Activated CD4-positive, alpha-beta T cell treated with anti-CD3 and anti-CD28 coated beads for 48 hours (primary cell): ENCODE data around the gene KCNK13.
"Not testable (repeated sequence)": the region's sequence is repeated elsewhere in the genome, so short reads cannot be mapped to it uniquely, and the experiment has no call there.

Experiments used
- DNase-seq: peaks from one replicate; pipeline ENCODE4 v3.0.0-alpha.2; 2020

KCNK13 gene

GRCh38 chr14:90062127-90062794 lies 467 bp downstream of the KCNK13 start:
- peak; percentile 12 for DNase-seq

GRCh38 chr14:90062822-90063539 lies 1.2 kb downstream of the KCNK13 start:
- no peak for DNase-seq

DNA sequence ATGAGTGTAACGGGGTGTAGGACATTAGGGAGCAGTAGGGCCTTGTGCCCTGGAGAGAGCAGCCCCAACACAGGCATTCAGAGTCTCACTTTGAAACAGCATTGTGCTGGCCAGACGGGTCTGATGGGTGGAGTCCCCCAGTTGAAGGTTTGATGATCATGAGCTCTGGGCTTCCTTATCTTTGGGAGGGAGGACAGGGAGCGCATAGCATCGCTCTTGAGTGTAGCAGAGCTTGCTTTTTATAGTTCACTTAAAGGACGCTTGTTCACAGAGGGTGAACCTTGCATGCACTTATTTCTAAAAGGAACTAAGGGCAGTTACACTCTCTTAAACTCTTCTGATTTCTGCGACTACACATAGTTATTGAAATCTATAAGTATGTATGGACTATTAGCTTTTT lies 10.6 kb downstream of the KCNK13 start:
- no peak for DNase-seq

- DNase-seq = no peak
Observed at GRCh38 chr14:90079576-90079975, 17.8 kb downstream of the KCNK13 start.

DNA sequence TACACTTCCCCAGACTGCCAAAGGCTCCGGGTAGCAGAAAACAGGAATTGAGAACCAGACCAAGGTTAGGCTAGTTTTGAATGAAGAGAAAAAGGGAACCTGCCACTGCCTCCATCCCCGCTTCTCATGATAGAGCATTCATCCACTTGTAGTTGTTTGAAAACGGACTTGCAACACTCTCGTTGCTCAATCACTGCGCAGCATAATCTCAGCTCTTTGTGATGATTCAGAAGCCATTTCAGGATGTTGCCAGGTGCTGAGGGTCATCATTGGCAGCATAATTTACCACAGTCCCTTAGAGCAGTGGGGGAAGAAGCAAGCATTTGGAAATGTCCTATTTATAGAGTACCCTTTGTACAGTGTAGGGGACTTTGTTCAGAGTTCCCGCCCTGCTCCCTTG lies 25.6 kb downstream of the KCNK13 start:
- no peak for DNase-seq

DNA sequence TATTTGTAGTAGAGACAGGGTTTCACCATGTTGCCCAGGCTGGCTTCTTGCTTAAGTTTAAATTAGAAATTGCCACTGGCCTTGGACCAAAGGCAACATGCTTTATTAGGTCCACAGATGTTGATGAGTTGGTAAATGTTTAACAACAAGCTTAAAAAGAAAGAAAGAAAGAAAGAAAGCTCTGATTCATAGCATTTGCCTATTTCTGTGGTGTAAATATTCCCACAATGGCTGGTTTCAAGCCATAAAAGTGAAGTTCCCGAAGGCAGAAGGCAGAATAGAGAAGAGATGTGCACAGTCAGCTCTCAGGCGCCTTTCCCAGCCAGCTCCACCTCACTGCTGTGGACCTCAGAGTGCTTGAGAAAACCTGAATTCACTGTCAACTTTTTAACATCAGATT lies 26.4 kb downstream of the KCNK13 start:
- DNase-seq = no peak

- not testable (repeated sequence) for DNase-seq
Observed at GRCh38 chr14:90089486-90089885, 27.7 kb downstream of the KCNK13 start.

- DNase-seq = no peak
Observed at GRCh38 chr14:90091393-90091792, 29.6 kb downstream of the KCNK13 start.

DNA sequence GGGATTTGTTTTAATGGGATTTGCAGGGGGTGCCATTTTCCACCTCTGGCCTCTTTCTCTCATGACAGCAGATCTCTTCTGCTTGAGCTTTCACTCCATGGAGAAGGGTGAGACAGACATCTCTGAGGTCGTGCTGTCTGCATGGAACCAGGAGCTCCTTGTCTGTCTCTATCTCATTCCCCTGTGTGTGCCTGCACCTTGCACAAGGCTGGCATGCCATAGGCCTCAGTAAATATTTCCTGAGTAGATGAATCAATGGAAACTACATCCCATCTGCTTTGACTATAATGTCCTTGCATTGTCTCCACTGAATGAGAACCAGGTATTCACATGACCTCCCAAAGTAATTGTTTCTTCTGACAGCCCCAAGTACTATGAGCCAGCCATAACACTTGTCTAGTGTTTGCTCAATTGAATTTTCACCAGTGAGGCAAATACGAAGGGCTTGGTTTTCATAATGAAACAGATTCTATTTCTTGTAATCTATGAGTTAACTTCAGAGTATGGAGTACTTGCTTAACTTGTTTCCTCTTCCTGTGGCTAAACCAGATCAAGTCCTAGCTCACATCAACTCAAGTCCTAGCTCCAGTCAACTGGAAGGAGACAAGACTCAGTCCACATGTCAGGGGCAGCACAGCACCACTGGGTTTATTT lies 32.3 kb downstream of the KCNK13 start:
- no peak for DNase-seq

DNA sequence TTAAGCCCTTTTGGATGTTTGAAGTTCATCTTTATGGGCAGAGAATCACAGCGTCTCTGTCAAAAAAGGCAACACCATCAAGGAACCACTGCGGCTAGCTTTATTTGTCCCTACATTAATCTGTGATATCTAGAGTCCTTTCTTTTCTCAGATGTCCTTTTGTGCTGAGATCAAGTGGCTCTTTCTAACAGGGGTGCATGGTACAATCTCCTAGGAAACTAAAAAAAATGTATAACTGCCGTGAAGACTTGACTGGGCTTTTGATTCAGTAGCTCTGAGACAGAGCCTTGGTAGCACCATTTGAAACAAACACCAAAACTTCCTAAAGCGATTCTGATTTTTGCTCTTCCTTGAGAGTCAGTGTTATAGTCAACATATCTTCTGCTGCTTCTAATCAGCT lies 33.3 kb downstream of the KCNK13 start:
- DNase-seq = no peak

DNA sequence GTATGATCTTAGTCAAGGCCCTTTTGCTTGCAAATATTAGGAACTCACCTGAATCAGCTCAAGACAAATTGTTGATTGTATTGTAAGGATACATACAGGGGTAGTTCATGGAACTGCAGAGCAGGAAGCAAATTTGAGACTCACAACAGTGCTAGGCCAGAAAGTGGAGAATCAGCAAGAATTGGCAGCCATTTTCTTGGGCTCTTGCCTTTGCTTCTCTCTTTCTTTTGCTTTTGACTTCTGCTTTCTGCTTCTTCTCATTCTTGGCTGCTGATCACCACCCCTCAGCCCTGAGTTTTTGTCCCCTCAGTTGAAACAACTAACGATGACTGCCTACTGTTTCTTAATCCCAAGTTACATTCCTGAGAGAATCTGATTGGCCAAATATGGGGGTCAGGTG lies 34.8 kb downstream of the KCNK13 start:
- no peak for DNase-seq

DNA sequence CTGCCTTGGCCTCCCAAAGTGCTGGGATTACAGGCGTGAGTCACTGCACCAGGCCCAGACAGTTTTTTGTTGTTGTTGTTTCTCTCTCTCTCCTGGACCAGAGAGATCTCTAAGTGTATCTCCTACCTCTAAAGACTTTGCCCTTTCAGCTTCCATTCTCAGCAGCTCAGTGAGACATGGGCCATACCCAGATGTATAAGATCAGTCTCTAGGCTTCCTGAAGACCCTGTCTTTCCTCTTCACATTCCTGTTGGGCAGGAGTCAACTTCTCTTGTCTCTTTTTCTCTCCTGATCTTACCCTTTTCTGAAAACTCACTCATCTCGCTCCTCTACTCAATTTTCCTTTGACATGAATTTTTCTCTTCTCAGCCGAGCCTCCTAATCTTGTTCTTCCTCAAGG lies 42.0 kb downstream of the KCNK13 start:
- DNase-seq = no peak

DNA sequence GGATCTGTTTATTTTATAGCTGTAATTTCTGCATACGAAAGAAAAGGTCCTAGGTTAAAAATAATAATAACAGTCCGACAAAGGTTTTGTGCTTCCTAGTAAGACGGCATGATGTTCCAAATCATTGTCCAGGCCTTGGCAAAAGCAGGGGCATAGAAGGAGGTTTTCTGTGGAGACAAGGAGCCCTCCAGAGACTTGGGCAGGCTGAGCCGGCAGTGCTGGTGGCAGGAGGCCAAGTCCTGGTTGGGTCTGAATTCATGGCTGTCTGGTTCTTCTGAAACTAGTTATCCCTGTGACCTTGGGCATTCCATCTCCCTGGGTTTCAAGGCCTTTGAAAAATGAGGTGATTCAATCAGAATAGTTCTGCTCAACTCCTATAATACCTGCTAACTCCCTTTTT lies 44.0 kb downstream of the KCNK13 start:
- DNase-seq = no peak

DNA sequence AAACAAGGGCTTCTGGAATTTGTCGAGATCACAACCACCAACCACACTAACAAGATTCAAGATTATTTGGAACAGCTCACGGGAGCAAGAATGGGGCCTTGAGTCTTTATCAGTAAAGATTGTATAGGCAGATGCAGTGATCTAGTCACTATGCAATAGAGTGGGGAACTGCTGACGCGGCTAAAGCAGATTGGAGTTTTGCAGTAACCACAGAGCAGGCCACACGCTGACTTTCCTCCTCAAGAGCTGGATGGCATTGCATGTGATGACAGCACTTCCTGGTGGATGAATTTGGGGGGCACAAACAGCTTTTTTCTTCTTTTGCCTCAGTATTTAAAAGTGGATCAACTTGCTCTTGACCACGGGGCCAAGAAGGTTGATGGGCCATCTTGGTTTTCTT lies 46.0 kb downstream of the KCNK13 start:
- no peak for DNase-seq

GRCh38 chr14:90109858-90110257 lies 48.1 kb downstream of the KCNK13 start:
- peak; percentile 15 for DNase-seq

- DNase-seq = no peak
Observed at GRCh38 chr14:90111895-90112534, 50.2 kb downstream of the KCNK13 start.

- DNase-seq = no peak
Observed at GRCh38 chr14:90114554-90114953, 52.8 kb downstream of the KCNK13 start.

DNA sequence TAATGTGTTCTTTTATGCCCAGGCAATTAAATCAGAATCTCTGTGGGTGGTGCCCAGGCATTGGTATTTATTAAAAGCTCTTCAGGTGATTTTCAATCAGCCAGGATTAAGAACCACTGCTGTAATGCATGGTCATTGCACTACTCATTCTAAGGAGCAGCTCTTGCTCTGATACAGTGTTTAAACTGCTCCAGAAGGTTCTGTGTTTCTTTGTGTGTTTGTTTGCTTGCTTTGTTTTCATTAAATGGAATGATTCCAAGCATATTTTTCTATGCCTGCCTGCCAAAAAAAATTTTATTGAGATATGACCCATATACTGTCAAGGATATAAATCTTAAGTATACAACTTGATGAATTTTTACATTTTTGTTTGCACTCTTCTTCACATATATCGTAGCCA lies 54.0 kb downstream of the KCNK13 start:
- no peak for DNase-seq

GRCh38 chr14:90116444-90116843 lies 54.6 kb downstream of the KCNK13 start:
- DNase-seq = no peak

- no peak for DNase-seq
Observed at GRCh38 chr14:90118027-90118426, 56.2 kb downstream of the KCNK13 start.

- no peak for DNase-seq
Observed at GRCh38 chr14:90126260-90126659, 64.5 kb downstream of the KCNK13 start.

GRCh38 chr14:90132821-90133570 lies 71.2 kb downstream of the KCNK13 start:
- no peak for DNase-seq

DNA sequence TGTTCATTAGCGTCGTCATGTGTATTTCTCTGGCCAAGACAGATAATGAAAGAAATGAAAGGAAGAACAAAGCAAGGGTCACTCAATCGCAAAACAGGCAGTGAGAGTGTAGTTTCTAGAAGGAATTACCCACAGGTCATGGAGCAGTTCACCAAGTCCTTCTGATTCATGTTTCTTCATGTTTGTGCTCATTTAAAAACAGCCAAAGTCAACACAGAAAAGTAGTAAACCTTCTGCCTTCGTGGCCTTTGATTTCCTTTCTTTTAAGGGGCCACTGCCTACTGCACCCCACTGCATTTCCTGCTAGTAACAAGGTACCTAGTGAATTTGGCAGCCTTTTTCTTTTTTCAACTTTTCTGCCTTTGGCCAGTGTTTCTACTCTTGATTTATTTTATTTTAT lies 75.1 kb downstream of the KCNK13 start:
- DNase-seq = no peak
